ENCODE data around the gene COL4A3.

The COL4A3 gene

GRCh38 chr2:227320305-227321094 is 156.1 kb downstream of the COL4A3 start:
- TF ChIP-seq CTCF (IDR thresholded peaks at IDR 0.05; ENCODE audit: control insufficient read depth, insufficient read depth, low read depth, low read length, missing control alignments): no peak
- DNase-seq (ENCODE audit: low read depth): no peak
- no peak overlapping the region for H3K4me3 ChIP-seq (ENCODE audit: control insufficient read depth, low read depth, low read length)

- H3K4me3 ChIP-seq (ENCODE audit: control insufficient read depth, low read depth, low read length): no peak overlapping the region
- DNase-seq (ENCODE audit: low read depth): no peak
- TF ChIP-seq CTCF (IDR thresholded peaks at IDR 0.05; ENCODE audit: control insufficient read depth, insufficient read depth, low read depth, low read length, missing control alignments): no peak
Observed at GRCh38 chr2:227322530-227323205, 158.2 kb downstream of the COL4A3 start.

- H3K4me3 ChIP-seq (ENCODE audit: control insufficient read depth, low read depth, low read length): no peak overlapping the region
- no peak for DNase-seq (ENCODE audit: low read depth)
- no peak for TF ChIP-seq CTCF (IDR thresholded peaks at IDR 0.05; ENCODE audit: control insufficient read depth, insufficient read depth, low read depth, low read length, missing control alignments)
Observed at GRCh38 chr2:227323818-227324217, 159.4 kb downstream of the COL4A3 start.

- peak overlapping the region; percentile 84 for H3K4me3 ChIP-seq (ENCODE audit: control insufficient read depth, low read depth, low read length)
- TF ChIP-seq CTCF (IDR thresholded peaks at IDR 0.05; ENCODE audit: control insufficient read depth, insufficient read depth, low read depth, low read length, missing control alignments): no peak
- DNase-seq (ENCODE audit: low read depth): no peak
Observed at GRCh38 chr2:227324642-227324994, 160.2 kb downstream of the COL4A3 start.

GRCh38 chr2:227324995-227325838 is 160.8 kb downstream of the COL4A3 start, which contains the start of gene MFF:
Gene MFF, plus strand, starts transcription at chr2:227325251. Its CDS starts 5,415 bp downstream, at chr2:227330666.
- H3K4me3 ChIP-seq (ENCODE audit: control insufficient read depth, low read depth, low read length): peak within 1 kb of the TSS; percentile 84
- peak; percentile 63 for DNase-seq (ENCODE audit: low read depth)
- peak; percentile 23 for TF ChIP-seq CTCF (IDR thresholded peaks at IDR 0.05; ENCODE audit: control insufficient read depth, insufficient read depth, low read depth, low read length, missing control alignments)

GRCh38 chr2:227325839-227326195 is 161.4 kb downstream of the COL4A3 start:
- no peak for TF ChIP-seq CTCF (IDR thresholded peaks at IDR 0.05; ENCODE audit: control insufficient read depth, insufficient read depth, low read depth, low read length, missing control alignments)
- peak overlapping the region; percentile 84 for H3K4me3 ChIP-seq (ENCODE audit: control insufficient read depth, low read depth, low read length)
- DNase-seq (ENCODE audit: low read depth): no peak
